GM19395 (cell line): ENCODE data around the gene WDR93.

ENCODE experiments used
- ATAC-seq: cut with Tn5 transposase; IDR thresholded peaks from one replicate; pipeline ENCODE4 v1.9.1; 2021; ENCODE audit warnings: mild to moderate bottlenecking, moderate library complexity; ENCODE audit not compliant: unreplicated experiment

WDR93 gene

GRCh38 chr15:89662893-89663626 lies 27.6 kb upstream of the WDR93 start:
- ATAC-seq: no peak

DNA sequence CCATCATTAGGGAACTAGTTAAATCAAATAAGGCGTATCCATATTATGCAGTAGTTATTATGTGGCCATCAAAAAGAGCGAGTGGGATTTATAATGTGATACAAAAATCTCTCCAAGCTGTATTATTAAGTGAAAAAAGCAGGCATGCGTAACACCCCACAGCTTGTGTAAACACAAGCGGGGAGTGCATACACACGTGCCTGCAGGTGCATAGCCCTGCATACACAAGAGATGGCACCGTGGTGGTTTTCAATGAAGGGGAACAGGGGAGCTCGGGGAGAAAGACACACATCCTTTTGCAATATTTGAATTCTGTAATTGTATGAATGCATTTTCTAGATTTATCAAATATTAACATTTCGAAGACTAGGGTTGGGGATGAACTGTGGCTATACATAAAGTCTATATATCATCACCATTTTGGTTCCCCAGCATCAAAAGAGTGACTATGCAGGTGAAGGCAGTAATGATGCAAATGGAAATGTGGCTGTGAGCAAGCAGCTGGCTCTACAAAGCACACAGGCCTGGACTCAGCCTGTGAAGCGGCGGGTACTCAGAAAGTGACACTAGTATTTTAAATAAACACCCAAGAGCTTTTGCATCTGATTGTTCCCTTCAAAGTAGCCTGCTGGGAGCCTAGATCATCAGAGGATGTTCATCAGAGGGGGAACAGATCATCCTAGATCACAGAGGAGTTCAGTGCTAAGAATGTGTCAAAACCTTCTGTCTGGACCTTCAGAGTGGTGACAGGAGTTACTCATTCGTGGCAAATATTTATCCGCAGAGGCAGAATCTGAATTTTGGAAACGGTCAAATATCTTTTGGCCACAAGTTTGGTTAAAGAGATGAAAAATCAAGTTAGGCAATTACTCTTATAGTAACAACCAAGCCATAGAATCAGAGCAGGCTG lies 25.9 kb upstream of the WDR93 start:
- no peak for ATAC-seq

DNA sequence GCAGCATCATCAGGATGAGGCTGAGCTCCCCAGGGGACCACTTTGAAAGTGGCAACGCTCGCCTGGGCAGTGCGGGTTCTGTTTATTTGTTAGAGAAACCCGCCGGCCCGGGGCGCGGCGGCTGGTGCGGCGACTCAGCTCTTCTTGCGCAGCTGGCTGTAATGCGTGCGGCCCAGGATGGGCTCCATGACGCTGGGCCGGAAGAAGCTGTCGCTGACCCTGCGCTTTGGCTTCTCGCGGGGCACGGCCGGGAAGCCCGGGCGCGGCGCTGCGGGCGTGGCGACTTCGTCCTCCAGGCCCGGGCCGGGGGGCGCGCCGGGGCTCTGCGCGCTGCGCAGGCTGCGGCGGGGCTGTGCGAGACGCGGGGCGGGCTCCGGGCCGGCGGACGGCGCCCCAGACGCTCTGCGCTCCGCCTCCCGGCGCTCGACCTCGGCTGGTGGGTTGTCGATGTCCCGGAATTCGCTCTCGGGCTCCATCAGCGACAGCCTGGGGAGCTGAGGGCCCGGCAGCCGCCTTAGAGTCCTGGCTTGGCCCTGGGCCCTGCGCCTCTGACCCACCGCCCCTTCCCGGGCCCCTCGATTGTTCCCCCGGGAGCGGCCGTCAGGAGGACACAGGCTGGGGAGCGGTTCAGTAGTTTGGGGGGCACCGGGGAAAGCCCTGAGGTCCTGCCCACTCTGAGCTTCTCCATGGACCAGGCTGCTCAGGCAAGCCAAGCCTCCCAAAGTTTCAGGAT lies 25.0 kb upstream of the WDR93 start:
- peak; percentile 54 for ATAC-seq

DNA sequence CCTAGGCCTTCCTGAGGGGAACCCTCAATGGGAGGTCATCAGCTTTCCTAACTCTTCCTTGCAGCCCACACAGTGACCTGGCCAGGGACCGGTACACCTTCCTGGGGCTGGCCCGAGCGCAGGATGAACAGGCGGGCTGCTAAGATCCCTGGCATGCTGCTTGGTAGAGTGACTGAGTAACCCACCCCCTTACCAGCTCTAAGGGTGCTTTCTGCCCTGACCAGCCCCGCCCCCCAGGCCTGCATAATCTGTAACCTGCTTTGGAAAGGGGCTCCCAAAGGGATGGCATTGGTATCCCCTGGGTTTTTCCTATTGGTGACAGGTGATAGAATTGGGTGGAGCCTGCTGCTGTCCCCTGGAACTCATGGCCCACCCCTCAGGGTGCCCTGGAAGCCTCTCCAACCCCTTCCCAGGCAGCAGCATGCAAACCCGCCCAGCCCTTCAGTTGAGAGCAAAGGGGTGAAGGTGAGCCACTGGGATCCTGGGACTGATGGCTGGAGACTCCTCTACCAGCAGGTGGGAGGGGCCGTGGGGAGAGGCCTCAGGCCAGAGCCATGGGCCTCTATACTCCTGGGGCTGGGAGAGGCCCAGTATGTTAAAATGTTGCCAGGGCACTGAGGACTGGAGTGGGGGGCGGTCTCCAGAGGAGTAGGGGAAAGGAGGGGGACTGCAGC lies 24.3 kb upstream of the WDR93 start:
- ATAC-seq: no peak

- ATAC-seq: no peak
Observed at GRCh38 chr15:89666858-89667705, 23.5 kb upstream of the WDR93 start.

DNA sequence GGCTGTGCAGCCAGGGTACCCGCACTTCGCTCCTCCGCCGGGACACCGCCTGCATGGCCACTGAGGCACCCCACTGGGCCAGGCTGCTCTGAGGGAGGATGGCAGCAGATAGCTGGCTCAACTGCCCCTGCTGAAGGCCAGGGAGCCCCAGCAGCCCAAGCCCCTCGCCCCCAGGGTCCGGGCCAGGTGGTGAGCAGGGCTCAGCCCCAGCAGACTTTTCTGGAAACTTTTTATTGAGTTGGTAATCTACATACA lies 23.0 kb upstream of the WDR93 start:
- no peak for ATAC-seq

DNA sequence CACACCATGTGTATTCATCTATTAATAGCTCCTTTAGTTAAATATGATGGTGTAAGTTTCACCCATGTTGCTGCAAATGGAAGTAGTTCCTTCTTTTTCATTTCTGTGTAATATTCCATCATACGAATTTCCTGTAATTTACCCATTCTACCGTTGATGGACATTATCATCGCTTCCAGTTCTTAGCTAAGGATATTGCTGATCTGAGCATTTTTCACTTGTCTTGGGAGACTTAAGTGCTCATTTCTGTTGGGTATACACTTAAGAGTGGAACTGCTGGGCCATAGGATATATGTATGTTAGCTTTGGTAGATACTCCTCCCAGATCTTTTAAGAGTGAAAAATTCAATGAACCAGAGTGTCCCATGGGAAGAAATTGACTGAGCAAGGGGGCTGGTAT lies 22.4 kb upstream of the WDR93 start:
- ATAC-seq: no peak

DNA sequence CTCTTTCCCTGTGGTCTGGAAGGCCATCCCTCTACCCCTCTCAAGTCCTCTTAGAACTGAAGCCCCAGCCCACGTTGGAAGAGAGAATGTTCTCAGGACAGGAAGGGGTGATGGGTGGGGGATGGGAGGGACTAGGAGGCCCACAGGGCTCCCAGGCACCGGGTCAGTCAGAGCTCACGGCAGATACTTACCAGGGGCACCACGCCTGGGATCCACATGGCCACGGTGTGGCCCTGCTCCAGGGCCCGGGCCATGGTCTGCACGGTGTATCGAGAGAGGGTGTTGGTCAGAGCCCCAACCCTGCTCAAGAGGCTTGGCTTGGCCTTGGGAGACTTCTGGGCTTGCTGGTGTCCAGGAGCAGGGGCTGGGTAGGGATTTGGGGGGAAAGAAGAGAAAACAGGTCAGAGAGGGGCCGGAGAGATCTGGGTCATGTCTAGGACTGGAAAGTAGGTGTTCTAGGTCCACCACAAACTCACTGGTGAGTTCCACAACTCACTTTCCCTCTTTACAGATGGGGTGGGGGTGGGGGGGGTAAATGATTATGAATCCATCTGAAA lies 21.2 kb upstream of the WDR93 start:
- no peak for ATAC-seq

DNA sequence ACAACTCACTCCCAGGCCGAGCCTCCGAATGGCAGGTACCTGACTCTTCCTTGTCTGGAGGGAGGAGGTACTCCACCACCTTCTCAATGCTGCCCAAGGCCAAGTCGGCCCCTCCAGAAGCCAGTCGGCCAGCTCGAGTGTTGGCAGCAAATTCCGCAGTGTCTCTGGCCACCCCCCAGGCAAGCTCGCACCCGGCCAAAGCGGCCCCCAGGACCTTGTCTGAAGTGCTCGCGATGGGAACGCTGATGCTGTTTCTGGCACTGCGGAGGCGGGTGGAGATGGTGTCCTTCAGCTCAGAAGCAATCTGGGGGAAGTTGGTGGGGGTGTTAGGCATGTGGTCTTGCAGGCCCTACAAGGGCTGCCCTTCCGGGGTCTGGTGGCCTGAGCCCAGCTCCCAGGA lies 20.7 kb upstream of the WDR93 start:
- no peak for ATAC-seq

DNA sequence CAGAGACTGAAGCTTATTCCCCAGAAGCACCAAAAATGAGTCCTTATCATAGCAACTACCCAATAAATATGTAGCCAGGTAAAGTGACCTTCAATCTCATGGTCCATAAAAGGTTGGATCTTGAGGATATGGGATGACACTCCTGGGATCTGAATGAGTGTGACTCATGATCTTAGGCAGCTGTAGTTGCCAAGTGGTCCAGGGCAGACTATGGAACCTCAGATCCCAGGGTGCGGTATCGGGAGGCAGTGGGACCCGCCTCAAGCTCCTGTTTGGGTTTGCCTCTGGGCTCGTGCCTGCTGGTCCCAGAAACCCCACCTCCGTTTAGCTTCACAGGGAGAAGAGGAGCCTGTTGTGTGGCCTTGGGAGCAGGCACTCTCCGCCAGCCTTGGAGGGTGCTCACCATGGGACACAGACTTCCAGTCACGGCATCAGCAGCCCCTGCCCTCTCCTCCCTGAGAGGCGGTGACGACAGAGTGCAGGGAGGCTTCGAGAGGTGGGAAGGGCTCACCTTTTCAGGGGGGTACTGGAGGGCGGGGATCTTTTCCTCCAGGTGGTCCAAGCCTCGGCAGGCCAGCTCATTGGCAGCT lies 19.5 kb upstream of the WDR93 start:
- no peak for ATAC-seq

- no peak for ATAC-seq
Observed at GRCh38 chr15:89671687-89672086, 18.9 kb upstream of the WDR93 start.

GRCh38 chr15:89672221-89673164 lies 18.1 kb upstream of the WDR93 start:
- ATAC-seq: no peak

DNA sequence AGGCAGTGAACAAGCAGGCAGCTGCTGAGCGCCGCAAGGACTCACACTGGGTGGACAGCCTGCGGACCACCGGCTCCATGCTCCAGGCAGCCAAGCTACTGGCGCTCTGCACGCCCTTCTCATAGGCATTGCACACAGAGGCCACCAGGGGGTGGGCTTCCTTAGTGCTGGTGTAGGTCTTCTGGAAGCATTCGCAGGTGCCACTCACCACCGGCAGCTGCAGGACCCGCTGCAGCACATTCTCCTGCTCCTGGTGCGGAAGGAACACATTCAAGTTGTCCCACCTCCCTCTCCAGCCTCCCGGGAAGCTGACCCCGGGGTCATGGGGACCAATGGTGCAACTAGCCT lies 17.5 kb upstream of the WDR93 start:
- no peak for ATAC-seq

DNA sequence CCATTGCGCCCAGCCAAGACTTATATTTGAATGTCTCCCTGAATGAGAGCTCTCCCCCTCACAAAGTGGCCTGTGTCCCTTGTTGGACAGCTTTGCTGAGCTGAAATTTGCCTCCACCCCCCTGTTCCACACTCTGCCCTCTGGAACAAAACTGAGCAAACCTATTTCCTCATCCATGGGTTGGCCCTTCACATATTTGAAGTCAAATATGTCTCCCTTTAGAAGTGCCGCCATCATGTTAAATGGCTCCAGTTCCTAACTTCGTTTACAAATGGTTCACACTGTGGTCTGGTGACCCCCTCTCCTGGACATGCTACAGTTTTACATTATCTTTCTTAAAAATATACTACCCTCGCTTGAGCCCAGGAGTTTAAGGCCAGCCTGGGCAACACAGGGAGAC lies 16.1 kb upstream of the WDR93 start:
- no peak for ATAC-seq

DNA sequence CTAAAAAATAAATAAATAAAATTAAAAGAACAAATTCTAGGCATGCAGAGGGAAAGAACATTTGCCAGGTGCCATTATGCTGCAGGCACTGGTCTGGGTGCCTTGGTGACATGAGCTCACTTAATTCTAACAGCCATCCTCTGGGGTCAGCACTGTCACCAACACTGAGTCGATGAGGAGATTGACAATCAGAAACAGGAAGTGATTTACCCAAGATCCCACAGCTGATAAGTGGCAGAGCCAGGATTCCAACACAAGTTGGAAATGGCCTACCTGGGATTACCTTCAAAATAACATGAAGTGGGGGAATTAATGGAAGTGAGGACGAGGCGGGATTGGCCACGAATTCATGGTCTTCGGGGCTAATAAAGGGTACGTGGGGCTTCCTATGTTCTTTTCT lies 15.0 kb upstream of the WDR93 start:
- no peak for ATAC-seq

DNA sequence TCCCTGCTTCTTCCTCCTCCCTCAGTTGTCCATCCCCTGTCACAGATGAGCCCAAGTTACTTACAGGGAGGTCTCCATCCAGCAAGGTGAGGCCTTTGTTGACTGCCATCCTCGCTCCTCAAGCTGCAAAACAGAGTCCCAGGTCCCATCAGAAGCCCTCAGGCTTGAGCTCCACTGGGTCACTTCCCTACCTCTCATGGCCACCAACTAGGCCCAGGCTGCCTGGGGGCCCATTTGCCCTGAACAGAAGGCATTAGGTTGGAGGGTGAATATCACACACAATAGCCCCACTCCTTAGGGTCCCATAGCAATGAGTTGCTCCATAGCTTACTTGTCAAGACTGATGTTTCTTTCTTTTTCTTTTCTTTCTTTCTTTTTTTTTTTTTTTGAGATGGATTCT lies 13.2 kb upstream of the WDR93 start:
- no peak for ATAC-seq

DNA sequence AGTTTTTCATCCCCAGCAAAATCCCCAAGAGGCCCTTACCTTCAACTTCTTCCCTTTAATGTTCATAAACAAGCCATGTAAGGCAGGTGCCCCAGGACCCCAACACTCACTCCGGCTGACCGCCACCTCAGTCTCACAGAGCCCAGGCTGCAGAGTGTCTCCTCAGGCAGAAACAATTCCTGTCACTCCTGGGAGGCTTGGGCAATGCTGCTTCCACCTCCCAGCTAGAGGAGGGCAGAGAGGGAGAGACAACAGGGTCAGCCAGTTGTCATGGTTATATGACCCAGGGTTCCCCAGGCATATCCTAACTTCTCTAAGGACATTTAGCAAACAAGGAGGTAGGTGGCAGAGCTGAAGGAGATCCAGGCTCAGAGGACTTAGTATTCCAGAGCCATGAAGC lies 11.4 kb upstream of the WDR93 start, which contains the start of gene PLIN1:
PLIN1 (minus strand) TSS at position 156 of the 400 bp plus-strand sequence. CDS start 1,878 bp downstream, outside the sequence.
- no peak for ATAC-seq

GRCh38 chr15:89680282-89680873 lies 10.2 kb upstream of the WDR93 start:
- no peak for ATAC-seq
